NCI-H2196 (cell line): Measurements from ENCODE around the gene LNX1.

Source experiments
- DNase-seq: peaks from one replicate; lab custom pipeline; 2025; ENCODE audit not compliant: unreplicated experiment; lab: John Stamatoyannopoulos, UW

Gene LNX1

GRCh38 chr4:53599632-53600031 lies 8.3 kb upstream of the LNX1 start:
- DNase-seq: no peak

GRCh38 chr4:53598901-53599300 lies 7.6 kb upstream of the LNX1 start:
- no peak for DNase-seq

- DNase-seq: no peak
Observed at GRCh38 chr4:53598483-53598882, 7.2 kb upstream of the LNX1 start.

- DNase-seq: no peak
Observed at GRCh38 chr4:53596901-53597300, 5.6 kb upstream of the LNX1 start.

- DNase-seq: no peak
Observed at GRCh38 chr4:53595834-53596233, 4.5 kb upstream of the LNX1 start.

- DNase-seq: no peak
Observed at GRCh38 chr4:53595204-53595603, 3.9 kb upstream of the LNX1 start.

GRCh38 chr4:53593765-53594164 lies 2.5 kb upstream of the LNX1 start:
- DNase-seq: no peak

GRCh38 chr4:53592686-53593501 lies 1.6 kb upstream of the LNX1 start:
- no peak for DNase-seq

- no peak for DNase-seq
Observed at GRCh38 chr4:53592122-53592521, 836 bp upstream of the LNX1 start.

GRCh38 chr4:53590187-53590586 lies 1.1 kb downstream of the LNX1 start:
- DNase-seq: no peak

GRCh38 chr4:53589511-53589910 lies 1.8 kb downstream of the LNX1 start:
- DNase-seq: no peak

GRCh38 chr4:53587135-53587534 lies 4.2 kb downstream of the LNX1 start:
- no peak for DNase-seq

GRCh38 chr4:53586121-53586816 lies 5.0 kb downstream of the LNX1 start:
- no peak for DNase-seq

GRCh38 chr4:53584658-53585057 lies 6.6 kb downstream of the LNX1 start:
- DNase-seq: no peak

- no peak for DNase-seq
Observed at GRCh38 chr4:53583513-53583912, 7.8 kb downstream of the LNX1 start.

GRCh38 chr4:53582194-53582593 lies 9.1 kb downstream of the LNX1 start:
- no peak for DNase-seq

GRCh38 chr4:53580274-53580673 lies 11.0 kb downstream of the LNX1 start:
- no peak for DNase-seq

- DNase-seq: no peak
Observed at GRCh38 chr4:53579826-53580225, 11.5 kb downstream of the LNX1 start.

- no peak for DNase-seq
Observed at GRCh38 chr4:53576676-53577372, 14.5 kb downstream of the LNX1 start.

GRCh38 chr4:53576071-53576617 lies 15.1 kb downstream of the LNX1 start:
- no peak for DNase-seq

- no peak for DNase-seq
Observed at GRCh38 chr4:53575552-53575951, 15.7 kb downstream of the LNX1 start.

- DNase-seq: no peak
Observed at GRCh38 chr4:53574528-53574927, 16.8 kb downstream of the LNX1 start.
